Endodermal cell (in vitro differentiated cells): ENCODE results near the gene DIPK1B. TPM values are rescaled to one million over a fixed set of nuclear protein-coding genes. Genes with fewer than 3 reads are reported as not detected.
"Not testable (repeated sequence)": the region's sequence is repeated elsewhere in the genome, so short reads cannot be mapped to it uniquely, and the experiment has no call there.

Experiments used
- DNase-seq: peaks from one replicate; pipeline ENCODE4 v3.0.0-alpha.2; 2017
- H3K27ac ChIP-seq: 2 replicates; pipeline ENCODE4 v1.5.1; 2013; ENCODE audit warnings: mild to moderate bottlenecking, low read depth, low read length, moderate library complexity
- H3K27me3 ChIP-seq: 2 replicates; pipeline ENCODE4 v1.6.1; 2013; ENCODE audit warnings: mild to moderate bottlenecking, low read length, moderate library complexity; ENCODE audit not compliant: insufficient read depth, control insufficient read depth, poor library complexity, severe bottlenecking
- H3K36me3 ChIP-seq: 2 replicates; pipeline ENCODE4 v1.7.0; 2013; ENCODE audit warnings: mild to moderate bottlenecking, low read length, moderate library complexity; ENCODE audit not compliant: control insufficient read depth, insufficient read depth
- H3K4me1 ChIP-seq: one replicate; pipeline ENCODE4 v1.7.0; 2013; ENCODE audit warnings: low read length; ENCODE audit not compliant: control insufficient read depth, insufficient read depth
- H3K4me3 ChIP-seq: 2 replicates; pipeline ENCODE4 v1.5.1; 2013; ENCODE audit warnings: mild to moderate bottlenecking, low read length, moderate library complexity
- H3K9ac ChIP-seq: 2 replicates; pipeline ENCODE4 v1.6.1; 2013; ENCODE audit warnings: mild to moderate bottlenecking, low read length, moderate library complexity; ENCODE audit not compliant: poor library complexity, severe bottlenecking; ENCODE audit errors: extremely low read depth
- H3K9me3 ChIP-seq: 2 replicates; pipeline ENCODE4 v1.6.1; 2013; ENCODE audit warnings: mild to moderate bottlenecking, low read length, moderate library complexity; ENCODE audit not compliant: control insufficient read depth
- H3K27ac Mint-ChIP-seq: 2 replicates; pipeline ENCODE4 v1.8.0; 2020; ENCODE audit warnings: mixed read lengths
- H3K27me3 Mint-ChIP-seq: 2 replicates; pipeline ENCODE4 v1.8.0; 2021; ENCODE audit warnings: mild to moderate bottlenecking, mixed read lengths; ENCODE audit not compliant: insufficient read depth
- H3K36me3 Mint-ChIP-seq: 2 replicates; pipeline ENCODE4 v1.8.0; 2020; ENCODE audit warnings: low read depth, mixed read lengths
- H3K4me1 Mint-ChIP-seq: 2 replicates; pipeline ENCODE4 v1.8.0; 2020; ENCODE audit warnings: mixed read lengths
- H3K4me3 Mint-ChIP-seq: 2 replicates; pipeline ENCODE4 v1.8.0; 2020; ENCODE audit warnings: mild to moderate bottlenecking, moderate library complexity, mixed read lengths
- H3K9me3 Mint-ChIP-seq: 2 replicates; pipeline ENCODE4 v1.8.0; 2020; ENCODE audit warnings: mild to moderate bottlenecking, mixed read lengths
- CTCF ChIP-seq: fragments of 200-600 bp; sonication (generic); conservative IDR thresholded peaks from 2 replicates; pipeline ENCODE4 v1.5.0; 2021; ENCODE audit warnings: antibody characterized with exemption, mild to moderate bottlenecking
- WGBS, 2 experiments: methylation state at CpG; one replicate each; pipeline versions ENCODE4 v1.1.5 to v1.1.7; 2013; ENCODE audit warnings: missing lambda C conversion rate in 2 of 2, mixed read lengths in 1 of 2; ENCODE audit not compliant: insufficient coverage in 1 of 2, insufficient read length in 1 of 2; 5-methylcytosine and 5-hydroxymethylcytosine counted together
- total RNA-seq, 2 donors: library from RNA; stranded (reverse); fragmentation: NEBNext Ultra II Directional in 1 of 2; extraction: Animal tissue kit (Norgen Biotek cat#: 25700) in 1 of 2; gene quantifications; 2 replicates in 1 of 2; 3 replicates in 1 of 2; pipeline ENCODE4 v1.2.1, GENCODE V29; 2021

The DIPK1B gene
- total RNA-seq, 2 donors from 2014 or later, result 35.1 to 45.4 TPM

- Histone ChIP-seq H3K9ac (no peak overlapping the region), H3K36me3 (no peaks in the 10 kb centered on the region), H3K4me3 (no peak overlapping the region), H3K9me3 (peaks cover 15% of the 10 kb centered on the region), H3K27me3 (no peaks in the 10 kb centered on the region), H3K27ac (no peak overlapping the region), H3K4me1 (no peaks in the 10 kb centered on the region)
- H3K4me1 Mint-ChIP-seq, result no peaks in the 10 kb centered on the region
- no peak for TF ChIP-seq CTCF
- DNase-seq, result peak; percentile 81
- peaks cover 2% of the 10 kb centered on the region for H3K36me3 Mint-ChIP-seq
- no peak overlapping the region for H3K27ac Mint-ChIP-seq
- H3K27me3 Mint-ChIP-seq, result peaks cover 16% of the 10 kb centered on the region
- H3K4me3 Mint-ChIP-seq, result no peak overlapping the region
- H3K9me3 Mint-ChIP-seq, result peaks cover 33% of the 10 kb centered on the region
- 85 to 90% methylated on average over 15 to 24 of the region's 24 CpGs for whole genome bisulfite sequencing, 2 experiments
These were observed 42.4 kb downstream of the DIPK1B start for GRCh38 chr9:136754626-136755301.

GRCh38 chr9:136755302-136756133 lies 43.1 kb downstream of the DIPK1B start:
- not testable (repeated sequence) for H3K36me3 ChIP-seq, H3K4me1 ChIP-seq, H3K9ac ChIP-seq, H3K4me3 Mint-ChIP-seq, H3K27ac ChIP-seq, DNase-seq, H3K36me3 Mint-ChIP-seq, H3K27ac Mint-ChIP-seq, H3K4me1 Mint-ChIP-seq, H3K4me3 ChIP-seq, H3K27me3 ChIP-seq
- H3K9me3 ChIP-seq, result peaks cover 15% of the 10 kb centered on the region
- 93 to 97% methylated on average over 15 to 22 of the region's 22 CpGs for WGBS, 2 experiments
- Mint-ChIP-seq H3K9me3 (peaks cover 33% of the 10 kb centered on the region), H3K27me3 (peaks cover 16% of the 10 kb centered on the region)

- no peak overlapping the region for H3K27ac ChIP-seq
- Mint-ChIP-seq H3K9me3 (peaks cover 29% of the 10 kb centered on the region), H3K27me3 (peaks cover 12% of the 10 kb centered on the region), H3K4me1 (no peaks in the 10 kb centered on the region), H3K4me3 (no peak overlapping the region), H3K27ac (no peak overlapping the region), H3K36me3 (peaks cover 2% of the 10 kb centered on the region)
- H3K4me1 ChIP-seq, result no peaks in the 10 kb centered on the region
- WGBS, 2 experiments, result 91 to 92% methylated on average over 3 to 4 of the region's 4 CpGs
- H3K9me3 ChIP-seq, result peaks cover 15% of the 10 kb centered on the region
- no peak overlapping the region for H3K4me3 ChIP-seq
- TF ChIP-seq CTCF, result no peak
- no peak overlapping the region for H3K9ac ChIP-seq
- no peak for DNase-seq
- no peaks in the 10 kb centered on the region for H3K36me3 ChIP-seq
- H3K27me3 ChIP-seq, result no peaks in the 10 kb centered on the region
These were observed 43.7 kb downstream of the DIPK1B start for GRCh38 chr9:136756134-136756438.
